DOHH2 (cell line): ENCODE measurements around the gene ASIC1.

Experiments used
- H3F3A ChIP-seq: fragments of 200-600 bp; sonication (generic), shearing (Covaris generic); 2 replicates; pipeline ENCODE4 v1.6.0; 2016; ENCODE audit warnings: antibody characterized with exemption, mild to moderate bottlenecking; ENCODE audit not compliant: control insufficient read depth, insufficient read depth
- H3K27ac ChIP-seq: fragments of 200-600 bp; sonication (generic); 2 replicates; pipeline ENCODE4 v1.5.1; 2014; ENCODE audit warnings: low read depth, mild to moderate bottlenecking, low read length, moderate library complexity
- H3K27me3 ChIP-seq: fragments of 200-600 bp; sonication (generic); 2 replicates; pipeline ENCODE4 v1.6.1; 2014; ENCODE audit warnings: mild to moderate bottlenecking, low read length, mixed read lengths; ENCODE audit not compliant: control insufficient read depth
- H3K36me3 ChIP-seq: fragments of 200-600 bp; sonication (generic); 2 replicates; pipeline ENCODE4 v1.6.1; 2014; ENCODE audit warnings: mild to moderate bottlenecking, low read length, moderate library complexity, mixed read lengths; ENCODE audit not compliant: control insufficient read depth
- H3K4me1 ChIP-seq: fragments of 200-600 bp; sonication (generic); 2 replicates; pipeline ENCODE4 v1.6.1; 2014; ENCODE audit warnings: mild to moderate bottlenecking, low read length, mixed read lengths; ENCODE audit not compliant: control insufficient read depth
- H3K4me2 ChIP-seq: fragments of 200-600 bp; sonication (generic); 2 replicates; pipeline ENCODE4 v1.6.0; 2014; ENCODE audit warnings: mild to moderate bottlenecking, low read length, moderate library complexity
- H3K4me3 ChIP-seq: fragments of 200-600 bp; sonication (generic); 2 replicates; pipeline ENCODE4 v1.5.1; 2014; ENCODE audit warnings: mild to moderate bottlenecking, low read length, mixed read lengths
- H3K79me2 ChIP-seq: fragments of 200-600 bp; sonication (generic); 2 replicates; pipeline ENCODE4 v1.6.1; 2014; ENCODE audit warnings: mild to moderate bottlenecking, low read length, mixed read lengths; ENCODE audit not compliant: control insufficient read depth
- H3K9me2 ChIP-seq: fragments of 200-600 bp; sonication (generic); replicated peaks from 2 replicates; pipeline ENCODE4 v1.6.1; 2014; ENCODE audit warnings: mild to moderate bottlenecking, low read length, mixed read lengths; ENCODE audit not compliant: control insufficient read depth
- H3K9me3 ChIP-seq: fragments of 200-600 bp; sonication (generic); 2 replicates; pipeline ENCODE4 v1.6.1; 2014; ENCODE audit warnings: antibody characterized with exemption, low read length, mixed read lengths; ENCODE audit not compliant: control insufficient read depth, insufficient read depth
- H4K20me1 ChIP-seq: fragments of 200-600 bp; sonication (generic); 2 replicates; pipeline ENCODE4 v1.6.0; 2014; ENCODE audit warnings: low read depth, mild to moderate bottlenecking, antibody characterized with exemption, low read length, moderate library complexity; ENCODE audit not compliant: control insufficient read depth, insufficient read depth
- EZH2phosphoT487 ChIP-seq: fragments of 200-600 bp; sonication (generic); IDR thresholded peaks from 2 replicates; pipeline ENCODE4 v1.6.1; 2017; ENCODE audit warnings: borderline replicate concordance, mild to moderate bottlenecking, antibody characterized with exemption, low read length, moderate library complexity, mixed read lengths
- TF ChIP-seq, protein P1 (sequence below): fragments of 200-600 bp; sonication (generic); IDR thresholded peaks from one replicate; pipeline ENCODE4 v1.5.1; 2014; ENCODE audit warnings: antibody characterized with exemption, mild to moderate bottlenecking, low read depth, low read length; ENCODE audit not compliant: poor library complexity, severe bottlenecking

Gene ASIC1

DNA sequence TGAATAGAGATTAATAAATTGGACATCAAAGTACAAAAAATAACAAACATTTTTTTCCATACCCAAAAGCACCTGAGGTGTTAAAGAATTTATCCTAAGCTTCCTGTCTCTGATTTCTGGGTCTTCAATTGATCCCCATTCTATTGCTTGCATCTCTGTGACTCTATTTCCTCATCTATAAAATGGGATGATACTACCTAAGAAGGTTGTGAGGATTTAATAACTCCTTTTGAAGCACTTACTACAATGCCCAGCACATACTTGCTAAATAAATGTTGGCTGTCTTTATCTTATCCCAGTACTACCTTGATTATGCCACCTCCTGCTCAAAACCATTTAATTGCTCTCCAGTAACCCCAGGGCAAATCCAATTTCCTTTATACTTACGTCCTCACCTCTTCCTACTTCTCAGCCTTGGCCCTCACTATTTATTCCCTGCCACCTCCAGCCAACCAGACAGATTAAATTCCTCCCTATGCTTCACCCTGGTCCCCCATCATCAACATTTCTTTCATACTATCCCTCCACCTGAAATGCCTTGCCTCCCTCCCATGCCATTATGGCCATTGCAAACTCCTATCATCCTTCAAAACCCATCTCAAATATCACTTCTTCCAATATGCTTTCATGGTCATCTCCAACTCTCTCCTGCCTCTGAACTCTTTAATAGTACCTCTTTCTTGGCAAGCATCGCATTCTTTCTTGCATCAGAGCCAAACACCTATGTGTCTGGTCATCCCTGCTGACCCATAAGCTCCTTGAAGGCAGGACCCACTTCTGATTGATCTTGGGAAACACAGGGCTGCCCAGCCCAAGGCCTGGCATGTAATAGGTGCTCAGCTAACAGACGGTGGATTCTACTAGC lies 7.9 kb upstream of the ASIC1 start:
- Histone ChIP-seq H3K4me2 (no peak overlapping the region), H3K27ac (no peak overlapping the region), H3K4me3 (no peak overlapping the region), H3K9me2 (no peaks in the 10 kb centered on the region), H4K20me1 (no peaks in the 10 kb centered on the region), H3K9me3 (no peaks in the 10 kb centered on the region), H3K36me3 (no peaks in the 10 kb centered on the region), H3F3A (no peaks in the 10 kb centered on the region), H3K4me1 (no peaks in the 10 kb centered on the region), H3K79me2 (no peaks in the 10 kb centered on the region), H3K27me3 (peaks cover 38% of the 10 kb centered on the region)
- TF ChIP-seq EZH2phosphoT487: no peak
- TF ChIP-seq, protein P1, sequence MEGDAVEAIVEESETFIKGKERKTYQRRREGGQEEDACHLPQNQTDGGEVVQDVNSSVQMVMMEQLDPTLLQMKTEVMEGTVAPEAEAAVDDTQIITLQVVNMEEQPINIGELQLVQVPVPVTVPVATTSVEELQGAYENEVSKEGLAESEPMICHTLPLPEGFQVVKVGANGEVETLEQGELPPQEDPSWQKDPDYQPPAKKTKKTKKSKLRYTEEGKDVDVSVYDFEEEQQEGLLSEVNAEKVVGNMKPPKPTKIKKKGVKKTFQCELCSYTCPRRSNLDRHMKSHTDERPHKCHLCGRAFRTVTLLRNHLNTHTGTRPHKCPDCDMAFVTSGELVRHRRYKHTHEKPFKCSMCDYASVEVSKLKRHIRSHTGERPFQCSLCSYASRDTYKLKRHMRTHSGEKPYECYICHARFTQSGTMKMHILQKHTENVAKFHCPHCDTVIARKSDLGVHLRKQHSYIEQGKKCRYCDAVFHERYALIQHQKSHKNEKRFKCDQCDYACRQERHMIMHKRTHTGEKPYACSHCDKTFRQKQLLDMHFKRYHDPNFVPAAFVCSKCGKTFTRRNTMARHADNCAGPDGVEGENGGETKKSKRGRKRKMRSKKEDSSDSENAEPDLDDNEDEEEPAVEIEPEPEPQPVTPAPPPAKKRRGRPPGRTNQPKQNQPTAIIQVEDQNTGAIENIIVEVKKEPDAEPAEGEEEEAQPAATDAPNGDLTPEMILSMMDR: no peak

DNA sequence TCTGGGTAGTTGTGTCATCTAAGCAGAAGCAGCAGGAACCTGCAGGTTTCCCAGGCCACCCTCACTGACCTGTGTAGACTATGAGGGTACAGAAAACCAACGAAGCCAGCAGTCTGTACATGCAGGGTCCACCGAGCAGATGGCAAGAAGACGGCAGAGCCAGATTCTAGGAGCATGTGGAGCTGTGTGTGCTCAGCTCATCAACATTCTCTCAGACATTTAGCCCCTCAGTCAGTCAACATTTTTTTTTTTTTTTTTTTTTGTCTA lies 7.3 kb upstream of the ASIC1 start:
- H3K9me2 ChIP-seq: no peaks in the 10 kb centered on the region
- H3K27ac ChIP-seq: no peak overlapping the region
- no peaks in the 10 kb centered on the region for H3K36me3 ChIP-seq
- no peaks in the 10 kb centered on the region for H3K79me2 ChIP-seq
- no peak overlapping the region for H3K4me3 ChIP-seq
- H3K9me3 ChIP-seq: no peaks in the 10 kb centered on the region
- no peaks in the 10 kb centered on the region for H3F3A ChIP-seq
- TF ChIP-seq, protein P1: no peak
- TF ChIP-seq EZH2phosphoT487: no peak
- H3K4me1 ChIP-seq: no peaks in the 10 kb centered on the region
- H3K4me2 ChIP-seq: no peak overlapping the region
- H4K20me1 ChIP-seq: no peaks in the 10 kb centered on the region
- peaks cover 38% of the 10 kb centered on the region for H3K27me3 ChIP-seq

- Histone ChIP-seq H3F3A (no peaks in the 10 kb centered on the region), H3K9me3 (no peaks in the 10 kb centered on the region), H3K27me3 (peaks cover 38% of the 10 kb centered on the region), H3K79me2 (no peaks in the 10 kb centered on the region), H3K36me3 (no peaks in the 10 kb centered on the region), H4K20me1 (no peaks in the 10 kb centered on the region), H3K9me2 (no peaks in the 10 kb centered on the region), H3K4me3 (no peak overlapping the region), H3K4me1 (peaks cover 2% of the 10 kb centered on the region), H3K4me2 (no peak overlapping the region), H3K27ac (no peak overlapping the region)
- TF ChIP-seq, protein P1: no peak
- no peak for TF ChIP-seq EZH2phosphoT487
Measured at GRCh38 chr12:50050410-50051098, 6.8 kb upstream of the ASIC1 start.
